Measurements from ENCODE around the gene MLF2.
"Not testable (repeated sequence)": the region's sequence is repeated elsewhere in the genome, so short reads cannot be mapped to it uniquely, and the experiment has no call there.

The MLF2 gene

GRCh38 chr12:6765634-6766581 lies 13.0 kb upstream of the MLF2 start, which contains the start of gene PTMS:
TSS of gene PTMS (plus strand) at chr12:6766363. CDS start at chr12:6766706, 343 bp downstream.
- DNase-seq (ENCODE audit: low read depth in 2 of 2), result no peak

GRCh38 chr12:6765048-6765633 lies 12.2 kb upstream of the MLF2 start:
- no peak for DNase-seq (ENCODE audit: low read depth in 2 of 2)

- DNase-seq (ENCODE audit: low read depth in 2 of 2), result no peak
Observed at GRCh38 chr12:6764011-6764828, 11.3 kb upstream of the MLF2 start.

- DNase-seq (ENCODE audit: low read depth in 2 of 2), result no peak
Observed at GRCh38 chr12:6763380-6763779, 10.4 kb upstream of the MLF2 start.

- no peak for DNase-seq (ENCODE audit: low read depth in 2 of 2)
Observed at GRCh38 chr12:6759741-6760140, 6.8 kb upstream of the MLF2 start.

GRCh38 chr12:6758506-6759095 lies 5.7 kb upstream of the MLF2 start:
- no peak for DNase-seq (ENCODE audit: low read depth in 2 of 2)

GRCh38 chr12:6757028-6757690 lies 4.2 kb upstream of the MLF2 start:
- no peak for DNase-seq (ENCODE audit: low read depth in 2 of 2)

GRCh38 chr12:6754411-6754810 lies 1.5 kb upstream of the MLF2 start:
- DNase-seq (ENCODE audit: low read depth in 2 of 2), result no peak

GRCh38 chr12:6753772-6754356 lies 923 bp upstream of the MLF2 start:
- DNase-seq (ENCODE audit: low read depth in 2 of 2), result no peak

- DNase-seq (ENCODE audit: low read depth in 2 of 2), result no peak
Observed at GRCh38 chr12:6752167-6752920, 597 bp downstream of the MLF2 start.

- DNase-seq (ENCODE audit: low read depth in 2 of 2), result no peak
Observed at GRCh38 chr12:6751767-6752166, 1.2 kb downstream of the MLF2 start.

- no peak for DNase-seq (ENCODE audit: low read depth in 2 of 2)
Observed at GRCh38 chr12:6750506-6750905, 2.4 kb downstream of the MLF2 start.

- no peak for DNase-seq (ENCODE audit: low read depth in 2 of 2)
Observed at GRCh38 chr12:6748761-6749160, 4.2 kb downstream of the MLF2 start.

- DNase-seq (ENCODE audit: low read depth in 2 of 2), result no peak
Observed at GRCh38 chr12:6747216-6747615, 5.7 kb downstream of the MLF2 start.

- DNase-seq (ENCODE audit: low read depth in 2 of 2), result no peak
Observed at GRCh38 chr12:6745741-6746525, 7.0 kb downstream of the MLF2 start.

- DNase-seq (ENCODE audit: low read depth in 2 of 2), result not testable (repeated sequence)
Observed at GRCh38 chr12:6743300-6743699, 9.6 kb downstream of the MLF2 start.

- no peak for DNase-seq (ENCODE audit: low read depth in 2 of 2)
Observed at GRCh38 chr12:6742834-6743233, 10.1 kb downstream of the MLF2 start.

GRCh38 chr12:6742080-6742479 lies 10.9 kb downstream of the MLF2 start:
- DNase-seq (ENCODE audit: low read depth in 2 of 2), result not testable (repeated sequence)

- no peak for DNase-seq (ENCODE audit: low read depth in 2 of 2)
Observed at GRCh38 chr12:6736754-6737153, 16.2 kb downstream of the MLF2 start.

Measured in stimulated activated CD8-positive, alpha-beta memory T cell treated with anti-CD3 and anti-CD28 coated beads, Interleukin-2, amount 100 ng/mL, for 1 hour (primary cell).